Dedifferentiated amniotic fluid mesenchymal stem cell (primary cell): ENCODE measurements around the gene KCNK4.
"Not testable (repeated sequence)": the region's sequence is repeated elsewhere in the genome, so short reads cannot be mapped to it uniquely, and the experiment has no call there.

Experiments used
- DNase-seq: peaks from one replicate; pipeline ENCODE4 v3.0.0-alpha.2; 2016; ENCODE audit errors: extremely low spot score

The KCNK4 gene

DNA sequence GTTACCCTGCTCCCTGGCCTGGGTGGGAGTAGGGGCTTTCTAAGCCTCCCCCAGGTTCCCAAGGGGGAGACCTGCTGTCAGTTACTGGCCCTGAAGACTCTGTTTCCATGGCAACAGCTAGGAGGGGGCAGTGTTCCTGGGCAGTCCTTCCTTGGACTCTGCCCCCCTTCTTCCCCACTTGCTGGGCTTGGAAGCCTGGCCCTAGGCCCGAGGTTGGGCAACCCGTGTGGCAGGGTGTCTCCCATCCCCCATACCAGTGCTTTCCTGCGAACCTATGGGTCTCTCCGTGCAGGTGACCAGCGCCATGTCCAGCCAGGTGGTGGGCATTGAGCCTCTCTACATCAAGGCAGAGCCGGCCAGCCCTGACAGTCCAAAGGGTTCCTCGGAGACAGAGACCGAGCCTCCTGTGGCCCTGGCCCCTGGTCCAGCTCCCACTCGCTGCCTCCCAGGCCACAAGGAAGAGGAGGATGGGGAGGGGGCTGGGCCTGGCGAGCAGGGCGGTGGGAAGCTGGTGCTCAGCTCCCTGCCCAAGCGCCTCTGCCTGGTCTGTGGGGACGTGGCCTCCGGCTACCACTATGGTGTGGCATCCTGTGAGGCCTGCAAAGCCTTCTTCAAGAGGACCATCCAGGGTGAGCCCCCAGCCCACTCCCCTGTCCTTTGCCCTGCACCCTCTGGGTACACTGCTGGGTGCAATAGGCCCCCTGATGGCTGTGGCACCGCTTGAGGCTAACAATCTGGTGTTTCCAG, 15.9 kb downstream of the KCNK4 start:
- DNase-seq: no peak

DNA sequence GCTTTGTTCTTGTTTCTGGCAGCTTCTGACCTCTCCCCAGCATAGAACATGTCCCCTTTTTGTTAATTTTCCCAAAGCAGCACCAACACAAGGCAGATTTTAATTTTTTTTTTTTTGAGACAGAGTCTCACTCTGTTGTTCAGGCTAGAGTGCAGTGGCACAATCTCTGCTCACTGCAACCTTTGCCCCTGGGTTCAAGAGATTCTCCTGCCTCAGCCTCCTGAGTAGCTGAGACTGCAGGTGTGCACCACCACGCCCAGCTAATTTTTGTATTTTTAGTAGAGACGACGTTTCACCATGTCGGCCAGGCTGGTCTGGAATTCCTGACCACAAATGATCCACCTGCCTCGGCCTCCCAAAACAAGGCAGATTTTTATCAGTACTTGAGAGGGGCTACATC, 16.7 kb downstream of the KCNK4 start:
- not testable (repeated sequence) for DNase-seq

GRCh38 chr11:64312947-64313346, 21.8 kb downstream of the KCNK4 start:
- no peak for DNase-seq

DNA sequence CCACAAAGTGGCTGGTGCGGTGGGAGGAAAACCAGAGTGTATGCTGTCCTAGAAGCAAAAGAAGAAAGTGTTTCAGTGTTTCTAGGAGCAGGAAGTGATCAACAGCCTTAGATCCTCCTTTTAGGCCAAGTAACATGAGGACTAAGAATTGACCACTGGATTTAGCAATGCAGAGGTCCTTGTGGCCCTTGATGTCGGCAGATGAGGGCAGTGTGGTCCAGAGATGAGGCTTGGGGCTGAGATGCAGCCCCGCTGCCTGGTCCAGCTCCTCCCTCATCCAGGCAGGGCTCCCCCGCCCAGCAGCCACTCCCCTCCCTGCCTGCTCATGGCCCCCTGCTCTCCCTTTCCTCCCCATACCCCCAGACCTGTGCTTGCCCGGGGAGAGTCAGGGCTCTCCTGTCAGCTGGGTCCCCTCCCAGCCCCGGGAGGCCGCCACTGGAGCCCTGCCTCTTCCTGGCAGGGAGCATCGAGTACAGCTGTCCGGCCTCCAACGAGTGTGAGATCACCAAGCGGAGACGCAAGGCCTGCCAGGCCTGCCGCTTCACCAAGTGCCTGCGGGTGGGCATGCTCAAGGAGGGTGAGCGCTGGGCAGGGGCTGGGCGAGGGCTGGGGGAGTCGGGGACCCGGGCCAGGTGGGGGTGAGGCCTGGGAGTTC, 22.5 kb downstream of the KCNK4 start:
- no peak for DNase-seq

- DNase-seq: no peak
These were observed 23.2 kb downstream of the KCNK4 start for GRCh38 chr11:64314146-64314804.

DNA sequence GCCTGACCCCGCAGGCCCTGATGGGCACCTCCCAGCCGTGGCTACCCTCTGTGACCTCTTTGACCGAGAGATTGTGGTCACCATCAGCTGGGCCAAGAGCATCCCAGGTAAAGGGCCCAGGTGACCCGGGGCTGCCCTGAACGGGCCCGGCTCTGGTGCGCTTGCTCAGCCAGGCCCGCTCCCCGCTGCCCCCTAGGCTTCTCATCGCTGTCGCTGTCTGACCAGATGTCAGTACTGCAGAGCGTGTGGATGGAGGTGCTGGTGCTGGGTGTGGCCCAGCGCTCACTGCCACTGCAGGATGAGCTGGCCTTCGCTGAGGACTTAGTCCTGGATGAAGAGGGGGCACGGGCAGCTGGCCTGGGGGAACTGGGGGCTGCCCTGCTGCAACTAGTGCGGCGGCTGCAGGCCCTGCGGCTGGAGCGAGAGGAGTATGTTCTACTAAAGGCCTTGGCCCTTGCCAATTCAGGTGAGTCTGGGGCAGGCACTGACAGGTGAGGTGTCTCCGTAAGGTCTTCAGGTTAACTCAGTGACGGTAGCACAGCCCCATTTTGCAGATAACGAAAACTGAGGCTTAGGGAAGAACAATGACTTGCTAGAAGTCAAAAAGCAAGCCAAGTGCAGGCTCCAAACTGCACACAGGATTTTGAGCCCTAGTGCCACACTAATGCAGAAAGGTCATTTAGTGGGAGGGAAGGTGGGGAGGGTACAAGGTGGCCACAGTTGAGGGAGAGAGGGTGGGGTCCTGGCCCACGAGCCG, 23.9 kb downstream of the KCNK4 start:
- DNase-seq: no peak

- not testable (repeated sequence) for DNase-seq
These were observed 24.8 kb downstream of the KCNK4 start for GRCh38 chr11:64315667-64316526.

DNA sequence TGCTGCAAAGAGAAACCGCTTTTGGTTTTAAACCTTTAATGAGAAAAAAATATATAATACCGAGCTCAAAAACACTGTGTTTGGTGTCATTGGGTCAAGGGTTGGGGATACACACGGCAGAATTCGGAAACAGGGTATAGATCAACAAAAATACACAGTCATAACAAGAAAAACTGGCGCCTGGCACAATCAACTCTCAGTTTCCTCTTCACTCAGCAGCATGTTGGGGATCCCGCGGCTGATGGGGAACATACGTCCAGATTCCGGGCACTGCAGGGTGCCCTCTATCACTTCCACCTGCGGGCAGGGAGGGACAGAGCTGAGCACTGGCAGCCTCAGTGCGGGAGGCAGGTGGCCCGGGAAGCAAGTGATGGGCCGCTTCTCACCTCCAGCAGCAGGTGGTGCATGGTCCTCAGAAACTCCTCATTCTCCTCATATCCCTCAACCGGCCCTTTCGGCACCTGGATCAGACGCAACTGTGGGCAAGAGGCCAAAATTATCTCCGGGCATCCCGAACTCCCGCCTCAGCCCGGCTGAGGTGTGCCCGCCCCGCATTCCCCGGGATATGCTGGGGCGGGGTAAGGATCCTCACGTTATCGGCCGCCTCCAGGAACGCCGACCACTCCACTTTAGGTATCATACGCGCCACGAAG, 25.7 kb downstream of the KCNK4 start:
- DNase-seq: no peak

DNA sequence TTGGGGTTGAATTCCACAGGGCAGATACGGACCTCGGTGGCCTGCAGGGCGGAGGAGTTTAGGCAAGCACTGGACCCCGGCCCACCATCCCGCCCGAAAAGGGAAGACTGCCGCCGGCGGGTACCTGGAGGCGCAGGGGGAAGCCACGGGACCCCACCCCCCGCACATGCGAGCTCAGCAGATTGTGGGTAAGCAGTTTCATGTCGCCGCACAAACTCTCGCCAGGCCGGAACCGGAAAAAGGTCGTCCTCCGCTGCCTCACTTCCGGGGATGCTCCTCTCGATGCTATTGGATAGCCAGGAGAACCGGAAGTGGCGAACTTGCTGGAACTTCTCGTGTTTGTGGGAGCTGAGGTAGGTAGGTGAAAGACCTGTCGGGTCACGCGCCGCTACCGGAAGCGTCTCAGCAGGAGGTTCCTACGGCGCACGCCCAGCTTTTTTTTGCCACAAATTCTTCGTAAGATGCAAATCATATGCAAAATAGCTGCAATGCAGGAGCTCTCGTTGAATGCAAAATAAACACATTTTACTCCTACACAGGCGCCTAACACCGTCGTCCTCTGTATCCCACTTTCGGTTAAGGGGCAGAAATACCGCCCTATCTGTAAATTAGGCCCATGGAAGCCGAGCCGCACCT, 26.3 kb downstream of the KCNK4 start, which contains the start of gene TRMT112:
TRMT112 (minus strand) TSS at position 235 of the 636 bp plus-strand sequence; CDS start at position 202, 33 bp downstream.
- peak; percentile 98 for DNase-seq

DNA sequence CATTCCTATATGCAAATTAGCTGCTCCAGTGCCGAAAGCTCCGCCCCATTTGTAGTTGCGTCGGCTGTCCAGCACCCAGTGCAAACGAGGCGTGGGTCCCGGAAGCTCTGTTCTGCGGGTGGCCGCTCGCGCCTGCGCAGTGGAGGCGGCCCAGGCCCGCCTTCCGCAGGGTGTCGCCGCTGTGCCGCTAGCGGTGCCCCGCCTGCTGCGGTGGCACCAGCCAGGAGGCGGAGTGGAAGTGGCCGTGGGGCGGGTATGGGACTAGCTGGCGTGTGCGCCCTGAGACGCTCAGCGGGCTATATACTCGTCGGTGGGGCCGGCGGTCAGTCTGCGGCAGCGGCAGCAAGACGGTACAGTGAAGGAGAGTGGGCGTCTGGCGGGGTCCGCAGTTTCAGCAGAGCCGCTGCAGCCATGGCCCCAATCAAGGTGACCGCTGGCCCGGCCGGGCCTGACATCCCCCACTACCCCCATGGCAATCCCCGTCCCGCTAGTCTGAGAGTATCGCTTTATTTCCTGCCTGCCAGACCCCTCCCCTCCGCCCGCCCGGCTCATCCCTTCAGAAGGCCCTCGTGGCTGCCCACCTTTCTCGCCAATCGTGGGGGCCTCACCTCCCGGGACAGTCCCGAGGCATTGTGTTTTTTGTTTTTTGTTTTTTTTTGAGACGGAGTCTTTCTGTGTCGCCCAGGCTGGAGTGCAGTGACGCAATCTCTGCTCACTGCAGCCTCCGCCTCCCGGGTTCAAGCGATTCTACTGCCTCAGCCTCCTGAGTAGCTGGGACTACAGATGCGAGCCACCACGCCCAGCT, 27.1 kb downstream of the KCNK4 start, which contains the start of gene PRDX5:
PRDX5 (plus strand) TSS at position 161 of the 805 bp plus-strand sequence; CDS start at position 256, 95 bp downstream.
- DNase-seq: peak; percentile 96

GRCh38 chr11:64318766-64319761, 28.0 kb downstream of the KCNK4 start:
- DNase-seq: no peak

- DNase-seq: no peak
These were observed 29.5 kb downstream of the KCNK4 start for GRCh38 chr11:64320556-64320955.

GRCh38 chr11:64321026-64321425, 29.9 kb downstream of the KCNK4 start:
- DNase-seq: no peak

DNA sequence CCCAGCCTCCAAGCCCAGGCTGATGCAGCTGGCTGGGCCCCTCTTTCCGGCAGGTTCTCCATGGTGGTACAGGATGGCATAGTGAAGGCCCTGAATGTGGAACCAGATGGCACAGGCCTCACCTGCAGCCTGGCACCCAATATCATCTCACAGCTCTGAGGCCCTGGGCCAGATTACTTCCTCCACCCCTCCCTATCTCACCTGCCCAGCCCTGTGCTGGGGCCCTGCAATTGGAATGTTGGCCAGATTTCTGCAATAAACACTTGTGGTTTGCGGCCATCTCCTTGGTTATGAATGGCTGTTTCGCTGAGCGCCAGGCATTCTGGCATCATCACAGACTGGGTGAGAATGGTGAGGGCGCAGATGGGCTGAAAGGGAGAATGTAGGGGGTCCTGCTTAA, 30.4 kb downstream of the KCNK4 start:
- DNase-seq: no peak

- DNase-seq: no peak
These were observed 31.8 kb downstream of the KCNK4 start for GRCh38 chr11:64322925-64323260.

- no peak for DNase-seq
These were observed 32.3 kb downstream of the KCNK4 start for GRCh38 chr11:64323373-64323772.

DNA sequence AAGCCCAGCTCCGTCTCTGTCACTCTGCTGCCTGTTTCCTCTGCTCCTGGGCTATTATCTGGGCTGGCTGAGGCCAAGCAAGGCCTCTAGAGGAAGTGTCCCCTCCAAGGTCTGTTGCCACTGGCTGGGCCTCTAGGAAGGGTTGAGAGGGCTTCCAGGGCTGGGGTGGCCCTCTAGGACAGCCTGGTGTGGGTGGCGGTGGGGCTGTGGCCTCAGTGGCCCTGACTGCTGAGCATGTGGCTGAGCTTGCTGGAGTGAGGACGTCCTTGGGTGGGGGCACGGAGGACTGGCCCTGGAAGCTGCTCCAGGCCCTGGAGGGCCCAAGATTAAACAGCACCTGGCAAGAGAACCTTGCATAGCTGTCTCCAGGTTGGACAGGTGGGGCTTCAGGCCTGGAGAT, 32.9 kb downstream of the KCNK4 start:
- not testable (repeated sequence) for DNase-seq
